AG04450 (cell line): Measurements from ENCODE around the gene DVL3. TPM values are rescaled to one million over a fixed set of nuclear protein-coding genes. Genes with fewer than 3 reads are reported as not detected.
A peak's percentile ranks its signal among the peaks of the same experiment; 100 is the strongest.

Experiments
- CTCF ChIA-PET: fragments of 300-600, 350-600 bp; formaldehyde crosslinking; extraction: SDS; loops from one replicate; lab custom pipeline; 2022; ENCODE audit warnings: antibody characterized with exemption, inconsistent platforms; lab: Charles Lee
- POLR2A ChIA-PET: fragments of 350-600 bp; formaldehyde crosslinking; extraction: SDS; loops from one replicate; lab custom pipeline; 2021; ENCODE audit warnings: antibody characterized with exemption, inconsistent platforms; lab: Yijun Ruan, JAX
- DNase-seq: peaks from one replicate; pipeline ENCODE4 v3.0.0-alpha.2; 2011; ENCODE audit warnings: low read depth, low spot score
- H3K27ac ChIP-seq: one replicate; pipeline ENCODE4 v1.5.1; 2012; ENCODE audit warnings: low read depth, low read length, control low read depth
- H3K27me3 ChIP-seq: one replicate; pipeline ENCODE4 v1.6.0; 2012; ENCODE audit warnings: low read length; ENCODE audit not compliant: control insufficient read depth, insufficient read depth
- H3K4me3 ChIP-seq: 2 replicates; pipeline ENCODE4 v1.5.1; 2011; ENCODE audit warnings: mild to moderate bottlenecking, low read depth, low read length, control low read depth
- H3K9me3 ChIP-seq: 2 replicates; pipeline ENCODE4 v1.5.1; 2012; ENCODE audit warnings: low read length; ENCODE audit not compliant: control insufficient read depth, insufficient read depth
- CTCF ChIP-seq: IDR thresholded peaks from 2 replicates; pipeline ENCODE4 v1.5.1; 2011; ENCODE audit warnings: low read depth, low read length, control low read depth, inconsistent platforms
- polyA plus RNA-seq: library from polyadenylated mRNA; depleted of rRNA; stranded (reverse); fragments of >200 nt; gene quantifications from 2 replicates; pipeline ENCODE4 v1.2.3, GENCODE V29; 2011

Gene DVL3
- polyA plus RNA-seq, 1 experiment, result 29.7 TPM

- DNase-seq, result no peak
- no peaks in the 10 kb centered on the region for H3K9me3 ChIP-seq
- no peak for TF ChIP-seq CTCF
- POLR2A ChIA-PET, result no interaction called here
- no peak overlapping the region for H3K4me3 ChIP-seq
- CTCF ChIA-PET, result no interaction called here
- H3K27ac ChIP-seq, result no peak overlapping the region
- H3K27me3 ChIP-seq, result no peaks in the 10 kb centered on the region
Measured at GRCh38 chr3:184126006-184126405, 29.2 kb upstream of the DVL3 start.

GRCh38 chr3:184129012-184129411, 26.2 kb upstream of the DVL3 start:
- no peak overlapping the region for H3K27ac ChIP-seq
- peak; percentile 50; the same call in 1 of the 2 replicates for TF ChIP-seq CTCF
- no peak for DNase-seq
- POLR2A ChIA-PET, result no interaction called here
- CTCF ChIA-PET, result no interaction called here
- H3K9me3 ChIP-seq, result no peaks in the 10 kb centered on the region
- no peak overlapping the region for H3K4me3 ChIP-seq
- H3K27me3 ChIP-seq, result no peaks in the 10 kb centered on the region

GRCh38 chr3:184132945-184133344, 22.2 kb upstream of the DVL3 start:
- ChIA-PET POLR2A (interaction anchor here (0.6 kb wide), 1 partner anchor 49 kb away, joined by 3 read pairs; no protein-coding TSS in a partner anchor), CTCF (interaction anchor here (1.0 to 1.3 kb wide), 3 partner anchors 95 to 237 kb away, joined by 3 to 5 read pairs (median 3); partner anchors contain the start of gene EEF1AKMT4)
- TF ChIP-seq CTCF, result no peak

GRCh38 chr3:184133840-184134745, 21.1 kb upstream of the DVL3 start:
- Histone ChIP-seq H3K27ac (peak overlapping the region; percentile 57), H3K9me3 (no peaks in the 10 kb centered on the region), H3K27me3 (no peaks in the 10 kb centered on the region), H3K4me3 (peak overlapping the region; percentile 98)
- CTCF ChIA-PET, result interaction anchor here (0.7 to 1.8 kb wide), 4 partner anchors 11 to 238 kb away, joined by 3 to 12 read pairs (median 4); partner anchors contain the start of gene EEF1AKMT4
- POLR2A ChIA-PET, result interaction anchor here (0.9 to 1.9 kb wide), 8 partner anchors 11 to 239 kb away, joined by 3 to 8 read pairs (median 5); partner anchors contain the start of gene ABCF3
- TF ChIP-seq CTCF, result no peak
- DNase-seq, result no peak

More at GRCh38 chr3:184132945-184133344, 22.2 kb upstream of the DVL3 start:
- no peak overlapping the region for H3K4me3 ChIP-seq
- no peaks in the 10 kb centered on the region for H3K9me3 ChIP-seq
- no peak for DNase-seq
- no peaks in the 10 kb centered on the region for H3K27me3 ChIP-seq
- no peak overlapping the region for H3K27ac ChIP-seq
